Panc1 (cell line): ENCODE results near the gene CRABP1. TPM values are rescaled to one million over a fixed set of nuclear protein-coding genes. Genes with fewer than 3 reads are reported as not detected.

Source experiments
- ATAC-seq: fragments of 200-7000 bp; cut with Tn5 transposase; 2 replicates; pipeline ENCODE4 v1.9.1; 2020; ENCODE audit warnings: mild to moderate bottlenecking, moderate library complexity
- BruUV-seq: library from RNA; stranded (reverse); fragments of 400-500 nt; replicated peaks from 2 replicates; lab custom pipeline; 2021; lab: Mats Ljungman, UMichigan
- CTCF ChIA-PET: fragments of 300-600 bp; sonication (Branson Sonifier 250); formaldehyde crosslinking; loops from one replicate; lab custom pipeline; 2022; ENCODE audit warnings: antibody characterized with exemption; lab: Charles Lee
- POLR2A ChIA-PET: fragments of 300-600 bp; sonication (Branson Sonifier 250); formaldehyde crosslinking; loops from one replicate; lab custom pipeline; 2022; ENCODE audit warnings: antibody characterized with exemption; lab: Charles Lee
- DNase-seq: peaks from one replicate; pipeline ENCODE4 v3.0.0-alpha.2; 2010; ENCODE audit warnings: low read depth, low spot score
- H3K27ac ChIP-seq: 2 replicates; pipeline ENCODE4 v1.5.1; 2011; ENCODE audit warnings: mild to moderate bottlenecking, low read length, inconsistent platforms
- H3K27me3 ChIP-seq: fragments of 200-500 bp; sonication (Bioruptor generic); 2 replicates; pipeline ENCODE4 v1.6.0; 2014; ENCODE audit warnings: low read length, inconsistent platforms; ENCODE audit not compliant: control insufficient read depth, insufficient read depth
- H3K36me3 ChIP-seq: fragments of 200-500 bp; sonication (Bioruptor generic); 2 replicates; pipeline ENCODE4 v1.5.1; 2014; ENCODE audit warnings: inconsistent platforms, mild to moderate bottlenecking, low read length, moderate library complexity; ENCODE audit not compliant: control insufficient read depth, insufficient read depth
- H3K4me1 ChIP-seq: 2 replicates; pipeline ENCODE4 v1.5.1; 2011; ENCODE audit warnings: inconsistent platforms, mild to moderate bottlenecking, low read length, moderate library complexity; ENCODE audit not compliant: control insufficient read depth, insufficient read depth
- H3K4me3 ChIP-seq, 2 experiments: 2 replicates each; pipeline ENCODE4 v1.5.1; 2011 to 2012; ENCODE audit warnings: low read depth in 2 of 2, low read length in 2 of 2, mild to moderate bottlenecking in 2 of 2, inconsistent platforms in 1 of 2, moderate library complexity in 1 of 2
- H3K9me3 ChIP-seq: fragments of 200-500 bp; sonication (Bioruptor generic); 2 replicates; pipeline ENCODE4 v1.5.1; 2014; ENCODE audit warnings: low read depth, mild to moderate bottlenecking, inconsistent platforms, low read length, moderate library complexity; ENCODE audit not compliant: control insufficient read depth, insufficient read depth
- CTCF ChIP-seq: fragments of 450-650 bp; IDR thresholded peaks from 2 replicates; pipeline ENCODE4 v1.5.1; 2017; ENCODE audit warnings: mild to moderate bottlenecking
- POLR2AphosphoS5 ChIP-seq: IDR thresholded peaks from 2 replicates; pipeline ENCODE4 v1.6.1; 2012; ENCODE audit warnings: mild to moderate bottlenecking, low read depth, low read length, moderate library complexity
- REST ChIP-seq, 2 experiments: IDR thresholded peaks; 2 replicates each; pipeline ENCODE4 v1.6.1; 2011 to 2012; ENCODE audit warnings: low read depth in 2 of 2, control low read depth in 1 of 2, low read length in 1 of 2, mild to moderate bottlenecking in 1 of 2, moderate library complexity in 1 of 2; ENCODE audit not compliant: insufficient read depth in 1 of 2
- SIN3A ChIP-seq: IDR thresholded peaks from 2 replicates; pipeline ENCODE4 v1.6.1; 2012; ENCODE audit warnings: low read depth, mild to moderate bottlenecking, low read length, moderate library complexity, borderline replicate concordance; ENCODE audit not compliant: insufficient read depth
- TCF7L2 ChIP-seq: IDR thresholded peaks from 2 replicates; pipeline ENCODE4 v1.6.1; 2011; ENCODE audit warnings: mild to moderate bottlenecking, low read depth, low read length, inconsistent platforms
- in situ Hi-C: cut with HindIII; loops from 2 replicates; pipeline ENCODE4 v1.10.0; 2016; ENCODE audit warnings: low sequenced_read_pairs, low pct_unique_long_range_greater_than_20kb
- intact Hi-C: fragments of 100-400 bp; cut with micrococcal nuclease; formaldehyde crosslinking; loops from one replicate; pipeline ENCODE4 v1.10.0; 2022; ENCODE audit not compliant: unreplicated experiment
- total RNA-seq: library from RNA; stranded (reverse); gene quantifications from one replicate; pipeline ENCODE4 v1.2.1, GENCODE V29; 2021; ENCODE audit not compliant: unreplicated experiment

Gene CRABP1
- total RNA-seq, 1 experiment from 2014 or later = 6.7 TPM

GRCh38 chr15:78339559-78339958 lies 594 bp upstream of the CRABP1 start:
- ChIA-PET POLR2A (no interaction called here), CTCF (interaction anchor here (0.6 kb wide), 1 partner anchor 112 kb away, joined by 4 read pairs; no protein-coding TSS in a partner anchor)
- no peaks in the 10 kb centered on the region for H3K9me3 ChIP-seq
- in situ Hi-C loops (no loop called here), intact Hi-C loops (no loop called here)
- BruUV-seq = no TSS peak
- H3K36me3 ChIP-seq = no peaks in the 10 kb centered on the region
- peaks cover 15% of the 10 kb centered on the region for H3K27me3 ChIP-seq
- TF ChIP-seq SIN3A (no peak), TCF7L2 (no peak), CTCF (no peak)
- DNase-seq (no peak), ATAC-seq (no peak)
- H3K4me3 ChIP-seq = no peak overlapping the region
- no peak overlapping the region for H3K27ac ChIP-seq
- peaks cover 5% of the 10 kb centered on the region; the same call in 1 of the 2 replicates for H3K4me1 ChIP-seq

- Histone ChIP-seq H3K36me3 (no peaks in the 10 kb centered on the region), H3K27me3 (peaks cover 18% of the 10 kb centered on the region), H3K4me3 (peak overlapping the region; percentile 12 to 33), H3K4me1 (peaks cover 5% of the 10 kb centered on the region; the same call in 1 of the 2 replicates), H3K27ac (no peak overlapping the region), H3K9me3 (no peaks in the 10 kb centered on the region)
- BruUV-seq = no TSS peak
- TF ChIP-seq CTCF (no peak), SIN3A (no peak), REST (IDR thresholded peaks at IDR 0.05; ENCODE audit: insufficient read depth in 1 of 2, low read depth in 2 of 2, low read length in 1 of 2) (no peak), POLR2AphosphoS5 (no peak), TCF7L2 (no peak)
- peak; percentile 81 for ATAC-seq
- ChIA-PET CTCF (no interaction called here), POLR2A (no interaction called here)
- intact Hi-C loops (no loop called here), in situ Hi-C loops (no loop called here)
- no peak for DNase-seq
Measured at GRCh38 chr15:78341057-78341987, 1.2 kb downstream of the CRABP1 start.
